OCI-LY1 (cell line): ENCODE measurements around the gene CEP162.

Experiments used
- H2AFZ ChIP-seq: fragments of 200-600 bp; sonication (generic), shearing (Covaris generic); 2 replicates; pipeline ENCODE4 v1.6.0; 2014; ENCODE audit warnings: antibody characterized with exemption, mild to moderate bottlenecking, low read length
- H3F3A ChIP-seq: fragments of 200-600 bp; sonication (generic), shearing (Covaris generic); 2 replicates; pipeline ENCODE4 v1.6.0; 2014; ENCODE audit warnings: mild to moderate bottlenecking, antibody characterized with exemption, low read length, moderate library complexity; ENCODE audit not compliant: insufficient read depth
- H3K27ac ChIP-seq: fragments of 200-600 bp; sonication (generic); 2 replicates; pipeline ENCODE4 v1.5.1; 2014; ENCODE audit warnings: low read length, mixed run types, mild to moderate bottlenecking, low read depth; ENCODE audit not compliant: poor library complexity, severe bottlenecking
- H3K27me3 ChIP-seq: fragments of 200-600 bp; sonication (generic); 2 replicates; pipeline ENCODE4 v1.6.0; 2014; ENCODE audit warnings: antibody characterized with exemption, mild to moderate bottlenecking, low read length, moderate library complexity; ENCODE audit not compliant: insufficient read depth
- H3K36me3 ChIP-seq: fragments of 200-600 bp; sonication (generic); 2 replicates; pipeline ENCODE4 v1.6.1; 2014; ENCODE audit warnings: mild to moderate bottlenecking, antibody characterized with exemption, low read length, moderate library complexity, mixed read lengths; ENCODE audit not compliant: insufficient read depth
- H3K4me1 ChIP-seq: fragments of 200-600 bp; sonication (generic); 2 replicates; pipeline ENCODE4 v1.5.1; 2014; ENCODE audit warnings: mild to moderate bottlenecking, low read length, moderate library complexity; ENCODE audit not compliant: insufficient read depth, severe bottlenecking
- H3K4me2 ChIP-seq: fragments of 200-600 bp; sonication (generic), shearing (Covaris generic); 2 replicates; pipeline ENCODE4 v1.6.1; 2014; ENCODE audit warnings: low read length
- H3K4me3 ChIP-seq: fragments of 200-600 bp; sonication (generic); 2 replicates; pipeline ENCODE4 v1.5.1; 2014; ENCODE audit warnings: low read length, low read depth, mild to moderate bottlenecking, mixed read lengths; ENCODE audit not compliant: poor library complexity, severe bottlenecking
- H3K79me2 ChIP-seq: fragments of 200-600 bp; shearing (Covaris generic); 2 replicates; pipeline ENCODE4 v1.6.1; 2016; ENCODE audit warnings: mixed run types, low read length, mixed read lengths; ENCODE audit not compliant: insufficient read depth
- H3K9ac ChIP-seq: fragments of 200-600 bp; sonication (generic), shearing (Covaris generic); 2 replicates; pipeline ENCODE4 v1.6.1; 2014; ENCODE audit warnings: mild to moderate bottlenecking, low read length, mixed read lengths
- H3K9me2 ChIP-seq: fragments of 200-600 bp; sonication (generic), shearing (Covaris generic); 2 replicates; pipeline ENCODE4 v1.6.1; 2014; ENCODE audit warnings: low read depth, mild to moderate bottlenecking, low read length, mixed read lengths
- H3K9me3 ChIP-seq: fragments of 200-600 bp; shearing (Covaris generic); 2 replicates; pipeline ENCODE4 v1.6.1; 2014; ENCODE audit warnings: low read length, mixed read lengths
- H4K20me1 ChIP-seq: fragments of 200-600 bp; sonication (generic), shearing (Covaris generic); 2 replicates; pipeline ENCODE4 v1.6.0; 2016; ENCODE audit warnings: mild to moderate bottlenecking, low read length; ENCODE audit not compliant: insufficient read depth
- EZH2 ChIP-seq: fragments of 200-600 bp; sonication (generic), shearing (Covaris generic); IDR thresholded peaks from 2 replicates; pipeline ENCODE4 v1.8.0; 2017; ENCODE audit warnings: borderline replicate concordance, mixed run types, mild to moderate bottlenecking, antibody characterized with exemption, low read length, moderate library complexity, mixed read lengths
- TF ChIP-seq, protein P1 (sequence below): fragments of 200-600 bp; sonication (generic), shearing (Covaris generic); IDR thresholded peaks from 2 replicates; pipeline ENCODE4 v1.5.1; 2017; ENCODE audit warnings: mild to moderate bottlenecking, antibody characterized with exemption, low read length, moderate library complexity, mixed read lengths

Gene CEP162

DNA sequence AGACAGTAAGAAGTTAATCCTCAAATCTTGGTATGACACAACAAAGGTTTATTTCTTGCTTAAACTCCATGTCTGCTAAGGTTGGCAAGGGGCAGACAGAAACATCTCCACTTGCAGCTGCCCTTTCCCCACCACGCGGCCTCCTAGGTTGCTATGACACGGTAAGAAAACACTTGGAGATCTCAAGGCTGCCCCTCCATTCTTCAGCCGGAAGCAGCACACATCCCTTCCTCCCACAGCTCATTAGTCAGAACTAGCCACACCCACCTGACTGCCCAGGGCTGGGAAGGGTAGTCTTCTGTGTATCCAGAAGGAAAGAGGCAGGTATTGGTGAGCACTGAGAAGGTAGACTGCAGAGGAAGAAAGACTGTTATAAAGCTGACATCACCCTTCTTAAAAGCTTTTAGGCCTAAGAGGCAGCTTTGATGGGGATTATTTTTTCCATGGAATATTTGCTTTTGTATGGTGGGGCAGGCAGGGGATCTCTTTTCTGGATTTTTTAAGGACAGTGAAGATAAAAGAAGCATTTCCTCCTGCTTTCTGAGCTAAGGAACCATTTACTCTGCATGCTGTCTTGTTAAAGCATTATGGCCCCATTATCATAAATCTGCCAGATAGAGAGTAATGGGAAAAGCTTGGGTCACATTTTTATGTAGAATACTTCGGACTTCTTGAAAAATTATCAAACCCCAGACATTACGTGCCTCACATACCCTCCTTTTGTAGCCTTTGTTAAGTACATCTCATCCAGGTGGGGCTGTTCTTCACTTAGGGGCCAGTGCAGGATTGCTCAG lies 152.3 kb downstream of the CEP162 start:
- Histone ChIP-seq H3K4me2 (no peak overlapping the region), H3F3A (no peaks in the 10 kb centered on the region), H3K4me3 (no peak overlapping the region)

More for the DNA sequence above, 152.3 kb downstream of the CEP162 start:
- Histone ChIP-seq H3K9ac (no peak overlapping the region), H3K4me1 (no peaks in the 10 kb centered on the region), H3K9me2 (no peaks in the 10 kb centered on the region), H3K27me3 (no peaks in the 10 kb centered on the region), H3K9me3 (no peaks in the 10 kb centered on the region), H4K20me1 (no peaks in the 10 kb centered on the region), H3K36me3 (no peaks in the 10 kb centered on the region), H3K79me2 (no peaks in the 10 kb centered on the region), H2AFZ (no peak overlapping the region), H3K27ac (no peak overlapping the region)
- no peak for TF ChIP-seq EZH2
- TF ChIP-seq, protein P1, sequence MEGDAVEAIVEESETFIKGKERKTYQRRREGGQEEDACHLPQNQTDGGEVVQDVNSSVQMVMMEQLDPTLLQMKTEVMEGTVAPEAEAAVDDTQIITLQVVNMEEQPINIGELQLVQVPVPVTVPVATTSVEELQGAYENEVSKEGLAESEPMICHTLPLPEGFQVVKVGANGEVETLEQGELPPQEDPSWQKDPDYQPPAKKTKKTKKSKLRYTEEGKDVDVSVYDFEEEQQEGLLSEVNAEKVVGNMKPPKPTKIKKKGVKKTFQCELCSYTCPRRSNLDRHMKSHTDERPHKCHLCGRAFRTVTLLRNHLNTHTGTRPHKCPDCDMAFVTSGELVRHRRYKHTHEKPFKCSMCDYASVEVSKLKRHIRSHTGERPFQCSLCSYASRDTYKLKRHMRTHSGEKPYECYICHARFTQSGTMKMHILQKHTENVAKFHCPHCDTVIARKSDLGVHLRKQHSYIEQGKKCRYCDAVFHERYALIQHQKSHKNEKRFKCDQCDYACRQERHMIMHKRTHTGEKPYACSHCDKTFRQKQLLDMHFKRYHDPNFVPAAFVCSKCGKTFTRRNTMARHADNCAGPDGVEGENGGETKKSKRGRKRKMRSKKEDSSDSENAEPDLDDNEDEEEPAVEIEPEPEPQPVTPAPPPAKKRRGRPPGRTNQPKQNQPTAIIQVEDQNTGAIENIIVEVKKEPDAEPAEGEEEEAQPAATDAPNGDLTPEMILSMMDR, result no peak
